Stimulated activated CD4-positive, alpha-beta T cell treated with anti-CD3 and anti-CD28 coated beads, TNF-alpha, amount 100 ng/mL, for 4 hours (primary cell): Measurements from ENCODE around the gene TOM1L2.

ENCODE experiments used
- DNase-seq, 3 experiments: peaks; one replicate each; pipeline ENCODE4 v3.0.0-alpha.2; 2020; ENCODE audit warnings: low read depth in 3 of 3

Gene TOM1L2

DNA sequence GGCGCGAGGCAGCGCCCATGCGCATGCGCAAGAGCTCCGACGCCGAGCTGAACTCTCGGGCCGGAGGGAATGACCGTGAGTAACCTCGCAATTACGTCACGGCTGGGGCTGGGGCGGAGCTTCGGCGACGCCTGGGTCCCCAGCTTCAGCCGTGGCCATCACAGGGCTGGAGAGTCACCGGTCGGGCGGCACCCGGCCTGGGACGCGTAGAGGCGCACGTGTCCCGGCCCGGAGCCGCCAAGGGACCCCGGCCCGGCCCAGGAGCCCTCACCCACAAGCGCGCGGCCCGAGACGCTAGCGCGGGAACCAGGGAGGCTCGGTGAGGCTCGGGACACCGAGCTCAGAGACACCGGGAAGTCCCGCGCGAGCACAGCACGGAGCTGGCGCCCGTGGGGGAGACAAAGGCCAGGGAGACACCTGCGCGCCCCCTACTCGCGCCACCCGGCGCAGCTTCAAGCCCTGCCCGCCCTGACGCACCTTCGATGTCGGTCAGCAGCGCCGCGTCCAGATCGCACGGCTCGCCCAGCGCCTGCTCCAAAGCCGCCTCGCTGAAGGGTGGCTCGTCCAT, 135.9 kb downstream of the TOM1L2 start:
- peak; percentile 93 to 95 (median 95) for DNase-seq

DNA sequence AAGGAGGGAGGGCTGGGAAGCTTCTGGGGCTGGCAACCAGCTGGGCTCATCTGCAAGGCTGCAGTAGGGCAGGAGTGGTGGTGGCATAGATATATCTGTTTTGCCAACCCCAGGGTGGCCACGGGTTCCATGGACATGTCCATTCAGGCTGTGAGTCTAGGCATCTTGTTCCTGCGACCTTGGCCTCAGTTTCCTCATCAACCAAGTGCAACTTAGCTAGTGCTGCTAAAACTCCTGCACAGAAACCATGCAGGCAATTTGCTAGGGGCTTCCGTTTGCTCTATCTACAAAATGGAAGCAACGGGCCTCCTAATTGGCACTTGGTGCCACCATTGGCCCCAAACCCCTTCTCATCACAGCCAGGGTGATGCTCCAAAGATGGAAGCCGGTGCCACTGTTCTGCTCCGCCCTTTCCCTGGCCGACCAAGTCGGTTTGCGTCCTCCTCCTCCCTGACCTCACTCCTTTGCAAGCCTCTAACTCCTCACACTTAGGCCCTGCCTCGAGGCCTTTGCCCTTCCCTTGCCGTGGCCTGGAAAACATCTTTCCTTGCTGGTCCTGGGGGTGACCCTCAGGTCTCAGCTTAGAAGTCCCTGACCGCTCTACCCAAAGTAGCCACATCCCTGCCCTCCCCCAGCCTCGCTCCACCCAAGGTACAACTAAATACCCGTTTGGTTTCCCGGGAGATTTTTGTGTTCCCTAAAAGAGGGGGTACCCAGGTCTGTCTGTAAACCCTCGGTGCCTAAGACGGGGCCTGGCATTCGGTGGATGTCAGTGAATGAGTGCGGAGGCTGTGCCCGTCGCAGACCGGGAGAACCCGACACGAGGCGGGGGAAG, 136.6 kb downstream of the TOM1L2 start:
- no peak for DNase-seq

DNA sequence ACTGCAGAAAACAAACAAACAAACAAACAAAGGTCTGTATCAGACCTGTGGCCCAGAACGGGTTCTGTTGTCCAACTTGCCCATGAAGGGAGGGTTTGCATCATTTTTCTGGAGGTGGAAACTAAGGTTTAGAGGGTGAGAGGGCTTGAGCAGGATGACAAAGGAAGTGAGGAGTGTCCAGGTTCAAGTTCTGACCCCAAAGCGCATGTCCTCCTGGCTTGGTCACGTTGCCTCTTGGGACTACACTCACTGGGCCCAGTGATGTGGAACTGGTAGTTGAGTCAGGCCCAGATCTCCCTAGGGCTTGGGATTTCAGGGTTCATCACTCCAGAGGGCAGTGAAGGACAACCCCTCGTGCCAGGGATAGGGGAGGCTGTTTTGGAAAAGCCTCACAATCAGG, 137.2 kb downstream of the TOM1L2 start:
- DNase-seq: no peak

DNA sequence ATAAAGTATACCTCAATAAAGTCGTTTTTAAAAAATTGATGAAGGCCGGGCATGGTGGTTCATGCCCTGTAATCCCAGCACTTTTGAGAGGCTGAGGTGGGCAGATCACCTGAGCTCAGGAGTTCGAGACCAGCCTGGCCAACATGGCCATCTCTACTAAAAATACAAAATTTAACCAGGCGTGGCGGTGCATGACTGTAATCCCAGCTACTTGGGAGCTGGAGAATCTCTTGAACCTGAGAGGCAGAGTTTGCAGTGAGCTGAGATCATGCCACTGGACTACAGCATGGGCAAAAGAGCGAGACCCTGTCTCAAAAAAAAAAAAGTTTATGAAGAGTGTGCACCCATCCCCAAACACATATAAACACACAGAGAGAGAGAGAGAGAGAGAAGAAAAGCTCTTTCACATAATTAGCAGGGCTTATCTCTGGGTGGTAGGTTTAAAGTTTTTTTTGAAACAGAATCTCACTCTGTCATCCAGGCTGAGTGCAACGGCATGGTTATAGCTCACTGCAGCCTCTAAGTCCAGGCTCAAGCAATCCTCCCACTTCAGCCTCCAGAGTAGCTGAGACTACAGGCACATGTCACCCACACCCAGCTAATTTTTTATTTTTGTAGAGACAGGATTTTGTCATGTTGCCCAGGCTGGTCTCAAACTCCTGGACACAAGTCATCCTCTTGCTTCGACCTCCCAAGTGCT, 138.4 kb downstream of the TOM1L2 start:
- no peak for DNase-seq

DNA sequence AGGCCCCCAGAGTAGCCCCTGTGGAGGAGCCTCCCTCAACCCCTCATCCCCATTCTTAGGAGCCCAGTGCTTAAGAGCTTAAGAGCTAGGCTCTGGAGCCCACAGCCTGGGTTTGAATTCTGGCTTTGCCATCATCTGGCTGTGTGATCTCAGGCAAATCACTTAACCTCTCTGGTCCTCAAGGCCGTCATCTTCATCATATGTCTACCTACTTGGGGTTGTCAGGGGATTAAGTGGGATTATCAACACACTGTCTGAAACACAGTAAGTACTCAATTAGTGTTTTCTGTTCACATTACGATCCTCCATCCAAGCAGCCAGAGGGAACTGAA, 140.2 kb downstream of the TOM1L2 start:
- no peak for DNase-seq

DNA sequence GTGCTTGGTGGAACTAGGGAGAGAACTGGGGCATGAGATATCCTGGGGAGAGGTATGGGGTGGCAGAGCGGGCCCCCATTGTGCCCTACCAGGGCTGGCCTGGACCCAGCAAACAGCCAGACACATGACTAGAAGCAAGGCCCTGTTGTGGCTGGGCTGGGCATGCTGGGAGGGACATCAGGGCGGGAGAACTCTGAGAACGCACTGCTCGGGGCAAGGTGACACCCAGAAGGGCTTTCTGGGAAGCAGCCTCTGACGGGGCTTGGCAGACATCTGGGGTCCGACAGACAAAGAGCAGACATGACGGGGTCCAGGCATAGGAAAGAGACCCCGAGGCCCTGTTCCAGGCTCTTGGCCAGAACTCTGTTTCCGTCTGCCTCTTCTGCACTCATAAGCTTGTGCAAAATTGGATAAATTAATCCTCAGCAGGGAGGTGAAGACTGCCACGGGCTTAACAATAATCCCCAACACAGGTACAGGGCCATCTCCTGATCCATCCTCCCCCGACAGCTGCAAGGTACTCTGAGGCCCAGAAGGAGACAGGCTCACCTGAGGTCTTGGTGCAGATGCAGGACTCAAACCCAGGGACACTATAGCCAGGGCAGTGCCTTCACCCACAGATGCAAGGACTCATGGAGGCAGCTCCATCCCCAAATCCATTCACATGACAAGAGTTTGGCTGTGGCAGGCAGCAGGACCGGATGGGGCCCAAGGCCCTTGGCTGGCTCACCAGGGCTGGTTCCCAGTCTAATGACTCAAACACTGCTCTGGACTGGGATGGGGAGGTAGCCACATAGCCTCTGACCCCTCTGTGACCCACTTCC, 140.8 kb downstream of the TOM1L2 start:
- DNase-seq: no peak

DNA sequence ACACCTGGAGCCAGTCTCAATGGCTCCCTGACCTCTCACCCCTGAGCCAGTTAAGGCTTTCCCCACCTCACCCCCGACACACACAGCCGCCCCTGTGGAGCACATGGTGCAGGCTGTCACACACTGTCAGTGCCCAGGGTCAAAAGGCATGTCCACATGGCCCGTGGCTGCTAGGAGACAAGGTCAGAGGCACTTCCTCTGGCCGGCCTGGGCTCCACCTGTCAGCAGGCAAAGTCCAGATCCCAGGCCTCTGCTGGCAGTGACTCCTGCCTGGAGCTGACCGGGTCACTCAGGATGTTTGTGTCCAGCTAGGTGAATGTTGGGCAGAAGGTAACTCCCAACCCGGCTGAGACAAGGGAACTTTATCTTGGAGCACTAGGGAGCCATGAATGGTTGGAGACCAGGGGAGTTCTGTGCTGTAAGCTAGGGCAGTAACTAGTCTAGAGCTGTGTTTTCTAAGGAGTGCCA, 141.4 kb downstream of the TOM1L2 start:
- no peak for DNase-seq

DNA sequence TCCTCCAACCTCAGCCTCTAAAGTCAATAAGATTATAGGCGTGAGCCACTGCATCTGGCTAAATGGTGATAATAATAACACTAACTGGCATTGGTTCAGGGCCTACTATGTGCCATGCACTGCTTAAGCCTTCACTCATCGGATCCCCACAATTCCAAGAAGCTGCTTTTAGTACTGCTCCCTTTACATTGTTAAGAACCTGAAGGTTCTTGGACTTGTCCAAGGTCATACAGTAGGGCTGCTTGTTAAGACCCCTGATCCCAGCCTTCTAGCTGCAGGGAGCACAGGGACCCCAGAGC, 142.0 kb downstream of the TOM1L2 start:
- no peak for DNase-seq

DNA sequence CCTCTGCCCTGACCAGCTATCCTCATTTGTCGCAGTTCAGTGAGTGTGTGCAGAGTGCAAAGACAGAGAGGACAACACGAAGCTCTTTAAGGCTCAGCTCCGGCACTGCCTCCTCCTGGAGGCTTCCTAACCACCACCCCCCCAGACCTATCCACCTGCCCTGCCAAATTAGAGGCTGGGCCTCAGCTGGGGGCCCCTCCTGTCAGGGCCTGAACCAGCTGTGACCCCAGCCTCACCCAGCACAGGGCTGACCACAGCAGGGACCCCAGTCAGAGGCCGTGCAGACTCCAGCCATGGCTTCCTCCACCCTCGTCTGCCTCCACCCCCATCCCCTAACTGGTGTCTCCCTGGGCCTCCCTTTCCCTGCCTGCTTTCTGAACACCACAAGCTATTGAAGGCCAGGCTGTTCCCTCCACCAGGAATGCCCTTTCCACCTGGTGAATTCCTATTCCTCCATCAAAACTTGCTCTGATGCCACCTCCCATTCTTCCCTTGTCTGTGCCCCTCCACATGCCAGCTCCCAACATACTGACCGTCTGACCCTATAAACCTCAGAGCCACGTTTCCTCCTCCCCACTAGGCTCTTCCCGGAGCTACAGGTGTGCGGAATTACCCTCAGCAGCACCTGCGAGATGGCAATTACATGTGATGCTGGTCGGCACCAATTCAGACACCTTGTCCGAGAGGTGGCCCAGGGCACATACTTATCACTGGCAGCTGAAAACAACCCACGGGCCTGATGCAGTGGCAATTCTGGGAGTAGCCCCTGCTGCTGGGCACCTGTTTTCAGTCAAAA, 144.2 kb downstream of the TOM1L2 start:
- DNase-seq: no peak

DNA sequence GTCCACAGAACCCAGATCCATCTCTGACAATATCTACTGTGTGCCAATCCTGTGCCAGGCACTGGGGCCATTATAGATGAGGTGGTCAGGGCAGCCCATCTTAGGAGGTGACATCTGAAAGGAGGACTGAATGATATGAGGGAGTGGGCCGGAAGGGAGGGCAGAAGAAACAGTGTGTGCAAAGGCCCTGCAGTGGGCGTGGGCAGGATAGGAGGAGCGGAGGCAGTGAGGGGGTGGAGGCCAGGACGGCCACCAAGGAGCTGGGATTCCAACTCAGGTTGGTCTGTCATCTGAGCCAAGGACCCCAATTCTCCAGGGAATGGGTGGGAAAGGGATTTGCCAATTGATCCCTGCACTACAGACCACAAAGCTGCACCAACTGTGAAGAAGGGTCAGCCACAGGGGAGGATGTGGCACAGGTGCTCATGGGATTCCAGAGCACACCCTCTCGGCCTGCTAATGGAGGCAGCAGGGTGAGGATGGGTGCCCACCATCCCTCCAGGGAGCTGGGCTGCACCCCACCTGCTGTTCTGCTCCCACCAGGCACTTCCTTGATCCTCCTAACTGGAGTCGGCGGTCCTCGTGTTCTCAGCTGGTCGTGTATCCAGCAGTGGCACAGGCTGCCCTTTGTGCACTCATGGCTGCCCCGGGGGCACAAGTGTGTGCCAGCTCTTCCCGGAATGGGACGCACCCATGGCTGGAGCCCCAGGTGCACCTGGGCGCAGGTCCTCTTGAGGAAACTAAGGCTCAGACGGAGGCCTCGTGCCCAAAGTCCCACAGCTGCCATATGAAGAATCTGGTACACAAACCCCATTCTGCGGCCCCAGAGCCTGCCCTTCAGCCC, 145.0 kb downstream of the TOM1L2 start:
- no peak for DNase-seq

DNA sequence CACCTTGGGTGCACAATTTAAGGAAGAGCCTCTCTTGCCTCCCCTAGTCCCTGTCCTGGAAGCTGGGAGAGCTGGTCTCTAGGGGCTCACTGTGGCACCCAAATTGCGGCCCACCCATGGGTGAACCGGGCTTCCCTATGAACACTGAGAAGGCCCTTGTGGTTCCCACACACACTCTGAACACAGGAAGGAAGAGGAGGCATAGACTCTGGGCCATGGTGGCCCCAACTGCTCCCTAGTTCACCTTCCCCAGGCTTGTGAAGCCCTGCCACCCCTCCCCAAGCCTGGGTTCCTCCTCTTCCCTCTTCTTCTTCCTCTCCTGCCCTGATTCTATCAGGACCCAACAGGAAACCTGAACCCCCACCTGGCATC, 145.9 kb downstream of the TOM1L2 start:
- DNase-seq: no peak

DNA sequence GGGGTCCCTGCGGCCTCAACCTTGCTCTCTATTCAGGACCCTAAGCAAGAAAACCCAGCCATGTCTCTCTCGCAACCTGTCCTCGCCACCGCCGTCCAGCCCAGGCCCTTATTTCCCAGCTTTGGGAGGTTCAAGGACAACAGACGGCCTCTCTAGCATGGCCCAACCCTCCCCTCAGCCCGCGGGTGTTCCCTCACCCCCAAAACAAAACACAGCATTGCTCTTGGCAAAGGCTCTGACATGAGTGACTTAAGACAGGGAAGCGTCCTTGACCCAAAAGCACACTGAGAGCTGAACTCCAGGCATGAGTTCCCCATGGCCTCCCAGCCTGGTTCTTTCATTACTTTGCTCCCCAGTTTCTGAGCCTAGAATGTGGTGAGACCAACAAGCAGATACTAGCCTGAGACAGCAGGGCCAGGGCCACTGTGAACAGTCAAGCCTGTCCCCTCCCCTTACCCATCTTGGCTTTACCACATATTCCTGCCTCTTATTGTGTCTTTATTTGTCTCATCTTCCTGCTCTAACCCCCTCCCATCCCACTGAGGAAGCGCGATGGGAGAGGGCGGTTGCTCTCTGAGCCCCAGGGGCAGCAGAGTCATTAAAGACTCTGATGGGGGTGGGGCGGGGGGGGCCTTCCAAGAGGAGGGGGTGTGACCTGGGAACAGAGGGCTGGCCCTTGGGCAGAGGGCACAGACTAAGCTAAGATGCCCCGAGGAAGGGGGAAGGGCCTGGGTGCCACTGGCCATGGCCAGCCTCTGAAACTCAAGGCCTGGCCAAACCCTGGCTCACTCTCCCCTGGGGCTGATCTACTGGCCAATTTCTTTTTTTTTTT, 147.2 kb downstream of the TOM1L2 start:
- no peak for DNase-seq

DNA sequence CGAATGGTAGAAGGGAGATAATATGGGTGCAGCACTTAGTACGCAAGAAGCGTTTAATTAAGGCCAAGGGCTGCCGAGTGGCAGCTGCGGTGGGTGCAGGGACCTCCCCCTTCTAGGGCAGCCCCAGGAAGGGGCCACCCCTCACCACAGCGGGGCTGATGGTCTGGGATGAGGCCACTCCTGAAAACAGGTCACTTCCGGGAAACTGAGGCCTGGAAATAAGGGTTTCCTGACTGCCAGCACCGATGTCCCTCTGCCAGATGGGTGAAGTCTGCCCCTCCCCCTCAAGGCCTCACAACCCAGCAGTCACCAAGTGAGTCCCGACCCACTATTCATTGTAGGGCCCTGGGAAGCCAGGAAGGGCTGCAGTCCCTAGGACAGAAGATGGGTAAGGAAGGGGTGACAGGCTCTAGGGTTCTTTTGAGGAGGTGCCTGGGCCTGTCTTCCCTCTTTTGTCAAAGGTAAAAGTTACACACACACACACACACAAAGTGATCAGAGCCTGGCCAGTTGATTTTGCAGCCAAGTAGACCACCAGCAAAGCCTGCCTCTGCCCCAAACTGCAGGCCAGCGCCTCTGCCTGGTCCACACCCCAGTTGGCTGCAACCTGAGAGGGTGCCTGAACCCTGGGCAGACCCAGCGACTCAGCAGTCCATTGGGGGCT, 147.9 kb downstream of the TOM1L2 start:
- no peak for DNase-seq

DNA sequence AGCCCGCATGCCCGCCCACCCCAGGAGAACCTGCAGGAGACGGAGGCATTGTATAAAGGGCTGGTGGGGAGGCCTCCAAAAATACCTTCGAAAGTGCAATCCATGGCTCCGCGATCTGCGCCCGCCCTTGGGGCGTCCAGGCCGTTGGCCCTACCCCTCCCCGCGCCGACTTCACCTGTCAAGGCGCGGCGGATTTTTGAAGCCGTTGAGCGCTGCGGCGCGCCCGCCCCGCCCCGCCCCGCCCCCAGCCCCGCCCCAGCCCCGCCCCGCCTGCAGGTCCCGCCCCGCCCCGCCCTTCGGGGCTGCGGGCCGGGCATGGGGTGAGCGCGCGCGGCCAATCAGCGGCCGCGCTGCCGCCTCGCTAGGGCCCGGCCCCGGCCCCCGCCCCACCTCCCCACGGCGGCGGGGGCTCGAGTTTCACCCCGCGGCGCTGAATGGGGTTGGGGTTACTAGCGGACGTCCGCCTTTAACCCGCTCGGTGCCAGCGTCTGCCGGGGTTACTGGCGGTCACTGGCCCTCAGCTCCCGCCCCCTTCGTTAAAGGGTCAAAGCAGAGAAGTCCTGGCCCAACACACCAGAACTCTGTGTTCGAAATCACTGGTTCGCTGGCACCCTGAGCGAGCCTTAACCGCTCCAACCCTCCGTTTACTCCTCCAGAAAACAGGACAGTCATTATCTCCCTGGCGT, 148.6 kb downstream of the TOM1L2 start:
- DNase-seq: peak; percentile 46 to 57 (median 53)

DNA sequence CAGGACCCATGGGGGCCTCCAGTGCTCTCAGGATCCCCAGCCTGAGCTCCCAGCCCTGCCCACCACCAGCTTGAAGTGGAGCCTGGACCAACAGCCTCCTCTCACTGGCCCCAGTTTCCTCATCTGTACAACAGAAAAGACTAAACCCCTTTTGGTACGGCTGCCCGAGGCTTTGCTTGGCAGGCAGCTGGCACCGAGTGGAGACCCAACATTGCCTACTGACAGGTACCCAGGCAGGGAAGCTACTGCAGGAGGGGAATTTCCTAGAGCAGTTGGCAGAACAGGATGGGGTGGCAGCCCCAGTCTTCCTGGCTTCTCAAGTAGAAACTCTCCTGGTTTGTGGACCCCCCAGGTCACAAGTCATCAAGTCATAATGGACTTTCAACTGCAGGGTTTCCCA, 149.6 kb downstream of the TOM1L2 start:
- no peak for DNase-seq

DNA sequence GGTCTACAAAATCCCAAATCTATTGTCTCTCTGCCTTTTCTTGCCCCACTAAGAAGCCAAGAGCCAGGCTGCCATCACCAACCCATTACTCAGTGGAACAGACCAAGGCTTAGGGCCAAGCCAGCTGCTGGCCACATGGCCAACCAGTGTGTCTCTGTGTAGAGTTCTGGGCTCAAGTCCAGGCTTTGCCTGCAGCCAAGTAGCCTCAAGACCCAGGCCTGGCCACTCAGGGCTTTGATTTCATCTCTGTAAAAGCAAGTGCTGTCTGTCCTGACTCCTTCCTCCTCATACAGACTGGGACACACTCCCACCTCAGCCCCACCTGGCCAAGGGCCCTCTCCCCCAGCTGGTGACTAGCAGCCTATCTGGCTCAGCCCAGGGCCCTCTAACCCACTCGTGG, 150.0 kb downstream of the TOM1L2 start:
- DNase-seq: no peak

DNA sequence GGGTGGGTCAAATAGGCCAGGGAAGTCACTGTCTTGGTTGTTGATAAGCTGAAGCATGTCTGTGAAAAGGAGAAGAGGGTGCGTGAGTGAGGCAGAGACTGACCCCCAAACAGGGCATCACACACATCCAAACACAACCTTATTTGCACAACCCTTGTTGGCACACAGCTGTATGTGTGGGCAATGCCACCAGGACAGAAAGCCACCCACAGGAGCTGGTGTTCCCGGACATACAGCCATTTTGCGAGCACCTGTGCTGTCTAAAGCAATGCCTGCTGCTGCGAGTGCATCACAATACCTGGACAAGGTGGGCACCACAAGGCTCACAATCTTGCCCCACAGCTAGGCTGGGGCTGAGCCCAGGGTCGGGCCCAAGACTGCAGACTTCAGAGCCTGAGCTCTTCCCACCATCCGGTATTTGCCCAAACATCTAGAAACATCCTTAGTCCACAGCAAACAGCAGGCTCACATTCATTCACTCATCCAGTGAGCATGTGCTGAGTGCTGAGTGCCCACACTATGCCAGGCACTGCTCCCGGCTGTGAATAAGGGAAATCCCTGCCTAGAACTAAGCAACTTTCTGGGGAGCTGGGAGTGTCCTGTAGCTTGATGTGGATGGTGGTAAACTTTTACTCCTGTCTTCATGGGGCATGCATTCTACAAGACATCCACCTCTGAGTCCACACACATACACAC, 151.6 kb downstream of the TOM1L2 start:
- DNase-seq: no peak

DNA sequence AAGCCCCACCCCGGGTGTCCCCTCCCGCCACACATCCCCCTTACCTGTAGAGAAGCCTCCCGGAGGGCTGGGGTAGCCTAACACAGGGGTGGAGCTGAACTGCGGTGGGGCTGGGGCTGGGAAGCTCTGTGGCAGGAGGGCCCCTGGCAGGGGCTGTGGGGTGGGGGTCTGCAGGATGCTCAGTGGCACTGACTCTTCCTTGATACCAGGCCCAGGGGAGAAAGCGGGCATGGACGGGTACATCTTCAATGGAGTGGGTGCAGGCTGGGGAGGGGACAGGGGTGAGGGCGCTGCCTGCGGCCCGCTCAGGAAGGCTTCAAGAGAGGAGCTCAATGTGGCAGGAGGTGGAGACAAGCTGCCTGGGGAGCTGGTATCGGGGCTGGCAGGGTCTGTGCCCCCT, 152.2 kb downstream of the TOM1L2 start:
- DNase-seq: no peak
